GM18517 (cell line): ENCODE data around the gene RNF25.
"Not testable (repeated sequence)": the region's sequence is repeated elsewhere in the genome, so short reads cannot be mapped to it uniquely, and the experiment has no call there.

Experiments used
- ATAC-seq: cut with Tn5 transposase; IDR thresholded peaks from one replicate; pipeline ENCODE4 v1.9.1; 2021; ENCODE audit warnings: mild to moderate bottlenecking, moderate library complexity; ENCODE audit not compliant: unreplicated experiment

The RNF25 gene

GRCh38 chr2:218671654-218672566 is at the start of gene RNF25, which contains the start of gene STK36:
Gene RNF25, minus strand, starts transcription at chr2:218672002. Its CDS starts 32 bp downstream, at chr2:218671970.
Gene STK36, plus strand, starts transcription at chr2:218672086. Its CDS starts 744 bp downstream, at chr2:218672830.
- ATAC-seq: peak; percentile 91

DNA sequence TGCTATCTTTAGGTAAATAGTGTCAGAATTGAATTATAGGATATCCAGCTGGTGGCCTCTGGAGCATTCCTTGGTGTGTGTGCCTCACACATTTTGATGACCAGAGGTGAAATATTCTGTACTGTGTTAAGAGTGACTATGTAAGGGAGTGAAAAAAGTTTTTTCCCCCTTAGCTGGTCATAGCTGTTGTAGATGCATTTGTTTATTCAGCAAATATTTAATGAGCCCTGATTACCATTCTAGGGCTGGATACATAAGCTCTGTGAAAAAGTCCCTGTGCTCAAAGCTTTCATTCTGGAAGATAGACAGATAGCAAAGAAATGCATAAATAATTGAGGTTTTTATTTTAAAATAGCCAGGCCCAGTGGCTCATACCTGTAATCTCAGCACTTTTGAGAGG is 49.7 kb upstream of the RNF25 start:
- no peak for ATAC-seq

GRCh38 chr2:218720048-218721041 is 48.5 kb upstream of the RNF25 start:
- ATAC-seq: no peak

DNA sequence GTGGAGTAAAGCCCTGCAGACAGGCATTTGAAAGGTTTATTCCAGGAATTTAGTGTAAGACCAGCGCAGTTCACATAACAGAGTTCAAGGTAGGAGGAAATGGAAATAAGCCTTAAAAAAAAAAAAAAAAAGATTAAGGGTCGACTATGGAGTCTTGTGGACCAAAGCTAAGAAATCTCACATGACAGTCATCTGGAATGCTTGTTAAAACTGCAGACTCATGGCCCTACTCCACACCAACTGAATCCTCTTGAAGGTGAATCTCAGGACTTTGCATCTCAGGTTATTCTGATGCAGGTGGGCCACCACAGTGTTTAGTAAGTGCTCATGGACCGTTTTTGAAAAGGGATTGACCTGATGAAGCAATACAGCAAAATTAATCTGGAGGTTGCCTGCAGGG is 47.7 kb upstream of the RNF25 start:
- ATAC-seq: no peak

- no peak for ATAC-seq
These were observed 46.3 kb upstream of the RNF25 start for GRCh38 chr2:218718058-218718457.

DNA sequence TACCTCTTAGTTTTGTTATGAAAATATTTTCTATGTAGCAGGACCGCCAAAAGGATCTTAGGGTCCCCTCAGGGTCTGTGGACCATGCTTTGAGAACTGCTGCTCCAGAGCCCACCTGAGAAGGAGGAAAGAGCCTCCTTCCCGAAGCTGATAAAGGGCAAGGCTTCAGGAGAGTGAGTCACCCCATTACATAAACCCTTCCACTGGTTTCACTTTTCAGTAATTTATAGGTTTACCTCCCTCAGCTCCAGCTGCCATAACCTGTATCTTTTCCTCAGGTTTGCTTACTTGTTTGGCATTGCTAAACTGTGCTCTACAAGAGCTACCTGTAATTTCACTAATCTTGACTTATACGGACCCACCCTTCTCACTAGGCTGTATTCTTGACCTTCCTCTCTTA is 45.5 kb upstream of the RNF25 start:
- no peak for ATAC-seq

GRCh38 chr2:218716070-218716469 is 44.3 kb upstream of the RNF25 start:
- no peak for ATAC-seq

GRCh38 chr2:218713922-218714321 is 42.1 kb upstream of the RNF25 start:
- no peak for ATAC-seq

DNA sequence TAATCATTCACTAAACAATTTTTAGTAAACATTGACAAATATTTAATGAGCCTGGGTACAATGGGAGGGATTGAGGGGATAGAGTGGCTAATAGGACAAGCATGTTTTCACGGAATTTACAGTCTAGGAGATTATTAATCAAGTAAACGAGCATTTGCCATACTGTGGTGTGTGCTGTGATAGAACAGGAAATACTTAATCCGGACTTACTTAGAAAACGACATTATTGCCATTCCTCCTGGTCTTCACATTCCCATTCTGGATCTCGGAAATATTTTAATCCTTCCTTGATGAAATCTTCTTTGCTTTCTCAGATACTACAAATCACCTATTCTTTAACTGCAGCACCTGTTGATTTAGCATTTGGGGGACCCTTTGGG is 39.7 kb upstream of the RNF25 start:
- no peak for ATAC-seq

GRCh38 chr2:218710687-218711549 is 39.1 kb upstream of the RNF25 start, which contains the start of gene TTLL4:
Gene TTLL4, plus strand, starts transcription at chr2:218710835. Its CDS starts 26,842 bp downstream, at chr2:218737677.
- peak; percentile 84 for ATAC-seq

DNA sequence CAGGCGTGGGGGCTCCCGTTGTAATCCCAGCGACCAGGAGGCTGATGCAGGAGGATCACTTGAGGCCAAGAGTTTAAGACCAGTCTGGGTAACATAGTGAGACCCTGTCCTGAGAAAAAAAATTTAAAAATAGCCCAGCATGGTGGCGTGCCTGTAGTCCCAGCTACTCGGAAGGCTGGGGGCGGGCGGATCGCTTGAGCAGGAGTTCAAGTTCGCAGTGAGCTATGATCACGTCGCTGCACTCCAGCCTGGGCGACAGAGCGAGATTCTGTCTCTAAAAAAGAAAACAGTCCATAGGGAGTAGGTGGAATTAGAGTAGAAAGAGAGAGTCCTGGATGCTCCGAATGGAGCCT is 38.5 kb upstream of the RNF25 start:
- ATAC-seq: no peak

DNA sequence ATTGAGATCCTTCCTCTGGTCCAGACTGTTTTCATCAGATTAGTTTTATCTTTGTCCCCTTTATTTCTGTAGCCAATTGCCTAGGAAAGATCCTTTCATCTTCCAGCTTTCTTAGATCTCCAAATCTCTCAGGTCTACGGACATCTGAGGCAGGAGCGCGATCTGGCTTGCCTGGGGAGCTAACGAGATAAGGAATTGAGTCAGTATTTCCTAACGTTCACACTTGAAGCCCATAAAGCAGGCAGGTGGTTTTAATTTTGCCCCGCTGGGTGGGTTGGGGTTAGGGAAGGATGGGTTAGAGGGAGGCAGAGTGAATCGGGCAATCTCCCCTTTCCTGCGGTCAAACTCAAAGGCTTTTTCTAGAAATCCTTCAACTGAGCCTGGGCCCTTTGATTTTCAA is 38.1 kb upstream of the RNF25 start:
- no peak for ATAC-seq

- ATAC-seq: no peak
These were observed 36.3 kb upstream of the RNF25 start for GRCh38 chr2:218708086-218708485.

- ATAC-seq: no peak
These were observed 31.5 kb upstream of the RNF25 start for GRCh38 chr2:218703341-218703740.

- no peak for ATAC-seq
These were observed 30.0 kb upstream of the RNF25 start for GRCh38 chr2:218701806-218702205.

DNA sequence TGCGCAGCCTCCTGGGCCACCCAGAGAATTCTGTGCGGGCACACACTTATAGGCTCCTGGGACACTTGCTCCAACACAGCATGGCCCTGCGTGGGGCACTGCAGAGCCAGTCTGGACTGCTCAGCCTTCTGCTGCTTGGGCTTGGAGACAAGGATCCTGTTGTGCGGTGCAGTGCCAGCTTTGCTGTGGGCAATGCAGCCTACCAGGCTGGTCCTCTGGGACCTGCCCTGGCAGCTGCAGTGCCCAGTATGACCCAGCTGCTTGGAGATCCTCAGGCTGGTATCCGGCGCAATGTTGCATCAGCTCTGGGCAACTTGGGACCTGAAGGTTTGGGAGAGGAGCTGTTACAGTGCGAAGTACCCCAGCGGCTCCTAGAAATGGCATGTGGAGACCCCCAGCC is 27.1 kb upstream of the RNF25 start:
- no peak for ATAC-seq

GRCh38 chr2:218694405-218695145 is 22.8 kb upstream of the RNF25 start:
- no peak for ATAC-seq

GRCh38 chr2:218691234-218691633 is 19.4 kb upstream of the RNF25 start:
- no peak for ATAC-seq

GRCh38 chr2:218687400-218688060 is 15.7 kb upstream of the RNF25 start:
- not testable (repeated sequence) for ATAC-seq
